Inferior parietal cortex (tissue), 1 donor: ENCODE results near the gene STX10.

ENCODE experiments used
- DNase-seq: peaks from one replicate; pipeline ENCODE4 v3.0.0-alpha.2; 2016; ENCODE audit errors: extremely low spot score

The STX10 gene

DNA sequence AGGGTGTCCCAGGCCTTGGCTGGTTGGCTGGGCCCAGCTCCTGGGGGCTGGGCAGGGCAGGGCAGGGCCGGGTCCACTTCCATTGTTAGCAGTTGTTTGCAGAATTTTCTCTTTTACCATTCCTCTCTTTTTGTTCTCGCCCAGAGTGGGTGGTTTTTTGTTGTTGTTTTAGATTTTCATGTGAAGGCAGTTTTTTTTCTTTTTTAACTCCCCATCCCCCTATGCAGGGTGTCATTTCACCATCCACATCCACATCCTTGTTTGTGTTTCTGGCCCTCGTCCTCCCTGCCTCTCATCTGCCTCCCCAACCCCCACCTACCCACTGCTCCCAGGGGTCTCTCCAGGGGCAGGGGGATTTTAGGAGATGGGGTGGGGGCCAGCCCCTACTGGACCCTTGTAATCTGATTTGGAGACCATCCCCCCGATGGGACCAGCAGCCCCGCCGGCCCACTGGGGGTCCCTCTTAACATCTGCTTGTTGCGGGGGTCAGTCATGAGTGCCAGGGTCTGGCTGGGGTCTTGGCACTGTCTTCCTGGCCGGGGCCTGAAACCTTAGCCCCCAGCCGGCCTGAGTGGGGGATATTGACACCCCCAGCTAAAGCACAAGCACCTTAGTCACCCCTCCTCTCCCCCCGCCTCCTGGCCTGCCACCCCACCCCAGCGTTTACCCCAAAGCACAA, 10.4 kb downstream of the STX10 start:
- DNase-seq = no peak

DNA sequence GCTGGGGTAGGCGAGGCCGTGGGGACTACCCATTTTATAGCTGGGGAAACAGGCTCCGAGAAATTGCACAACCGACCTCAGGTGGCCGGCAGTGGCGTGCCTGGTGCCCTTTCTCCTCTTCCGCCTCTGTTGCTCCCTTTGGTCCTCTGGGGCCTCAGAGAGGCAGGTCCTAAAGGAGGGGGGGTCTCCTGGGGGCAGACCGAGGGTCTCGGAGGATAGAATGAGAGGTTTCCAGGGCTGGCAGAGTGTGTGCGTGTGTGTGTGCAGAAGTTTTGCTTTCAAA, 11.3 kb downstream of the STX10 start:
- DNase-seq = no peak

DNA sequence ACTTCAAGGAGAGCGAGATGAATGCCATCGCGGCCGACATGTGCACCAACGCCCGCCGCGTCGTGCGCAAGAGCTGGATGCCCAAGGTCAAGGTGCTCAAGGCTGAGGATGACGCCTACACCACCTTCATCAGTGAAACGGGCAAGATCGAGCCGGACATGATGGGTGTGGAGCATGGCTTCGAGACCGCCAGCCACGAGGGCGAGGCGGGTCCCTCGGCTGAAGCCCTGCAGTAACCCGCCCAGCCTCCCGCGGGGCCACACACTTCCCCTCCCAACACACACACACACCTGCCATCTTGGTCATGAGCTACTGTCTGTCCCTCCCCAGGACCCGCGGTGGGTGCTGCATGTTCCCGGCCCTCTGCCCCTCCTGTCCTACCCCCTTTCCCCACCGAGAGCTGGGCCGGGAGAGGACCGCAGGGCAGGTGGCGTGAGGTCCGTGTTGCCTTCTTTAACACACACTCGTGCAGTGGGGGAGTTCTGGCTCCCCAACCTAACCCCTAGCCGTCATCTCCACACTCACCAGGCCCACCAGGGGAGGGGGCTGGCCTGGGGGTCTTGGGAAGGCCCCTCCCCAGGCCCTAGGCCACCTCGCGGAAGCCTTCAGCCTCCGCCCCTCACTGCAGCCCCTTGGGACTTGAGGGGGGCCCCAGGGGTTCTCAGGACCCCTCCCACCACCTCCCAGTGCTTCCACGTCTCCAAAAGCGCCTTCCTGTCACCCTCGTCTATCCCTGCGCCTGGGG, 11.8 kb downstream of the STX10 start:
- DNase-seq = no peak

DNA sequence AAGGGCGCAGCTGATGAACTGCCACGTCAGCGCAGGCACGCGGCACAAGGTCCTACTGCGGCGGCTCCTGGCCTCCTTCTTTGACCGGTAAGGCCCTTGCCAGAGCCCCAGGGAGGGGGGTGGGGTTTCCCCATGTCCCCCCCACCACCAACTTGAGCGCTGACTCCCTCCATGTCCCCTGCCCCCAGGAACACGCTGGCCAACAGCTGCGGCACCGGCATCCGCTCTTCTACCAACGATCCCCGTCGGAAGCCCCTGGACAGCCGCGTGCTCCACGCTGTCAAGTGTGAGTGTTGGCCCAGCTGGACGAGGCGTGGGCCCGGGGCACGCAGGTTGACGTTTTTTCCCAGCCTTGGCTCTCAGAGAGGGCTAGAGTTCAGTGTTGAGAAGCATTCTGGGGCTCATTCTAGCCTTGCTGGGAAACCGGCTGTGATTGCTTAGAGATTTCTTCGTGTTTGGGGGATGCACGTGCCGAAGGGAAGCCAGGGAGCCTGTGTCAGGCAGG, 12.8 kb downstream of the STX10 start:
- no peak for DNase-seq

DNA sequence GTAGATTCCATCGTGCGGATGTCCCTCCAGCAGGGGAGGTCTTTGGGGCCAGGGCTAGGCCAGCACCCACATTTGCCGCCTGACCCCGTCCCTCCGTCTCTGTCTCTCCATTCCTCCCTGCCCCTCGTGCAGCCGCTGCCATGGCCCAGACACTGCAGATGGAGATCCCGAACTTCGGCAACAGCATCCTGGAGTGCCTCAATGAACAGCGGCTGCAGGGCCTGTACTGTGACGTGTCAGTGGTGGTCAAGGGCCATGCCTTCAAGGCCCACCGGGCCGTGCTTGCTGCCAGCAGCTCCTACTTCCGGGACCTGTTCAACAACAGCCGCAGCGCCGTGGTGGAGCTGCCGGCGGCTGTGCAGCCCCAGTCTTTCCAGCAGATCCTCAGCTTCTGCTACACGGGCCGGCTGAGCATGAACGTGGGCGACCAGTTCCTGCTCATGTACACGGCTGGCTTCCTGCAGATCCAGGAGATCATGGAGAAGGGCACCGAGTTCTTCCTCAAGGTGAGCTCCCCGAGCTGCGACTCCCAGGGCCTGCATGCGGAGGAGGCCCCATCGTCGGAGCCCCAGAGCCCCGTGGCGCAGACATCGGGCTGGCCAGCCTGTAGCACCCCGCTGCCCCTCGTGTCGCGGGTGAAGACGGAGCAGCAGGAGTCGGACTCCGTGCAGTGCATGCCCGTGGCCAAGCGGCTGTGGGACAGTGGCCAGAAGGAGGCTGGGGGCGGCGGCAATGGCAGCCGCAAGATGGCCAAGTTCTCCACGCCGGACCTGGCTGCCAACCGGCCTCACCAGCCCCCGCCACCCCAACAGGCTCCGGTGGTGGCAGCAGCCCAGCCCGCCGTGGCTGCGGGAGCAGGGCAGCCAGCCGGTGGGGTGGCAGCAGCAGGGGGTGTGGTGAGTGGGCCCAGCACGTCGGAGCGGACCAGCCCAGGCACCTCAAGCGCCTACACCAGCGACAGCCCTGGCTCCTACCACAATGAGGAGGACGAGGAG, 14.8 kb downstream of the STX10 start:
- DNase-seq = no peak

DNA sequence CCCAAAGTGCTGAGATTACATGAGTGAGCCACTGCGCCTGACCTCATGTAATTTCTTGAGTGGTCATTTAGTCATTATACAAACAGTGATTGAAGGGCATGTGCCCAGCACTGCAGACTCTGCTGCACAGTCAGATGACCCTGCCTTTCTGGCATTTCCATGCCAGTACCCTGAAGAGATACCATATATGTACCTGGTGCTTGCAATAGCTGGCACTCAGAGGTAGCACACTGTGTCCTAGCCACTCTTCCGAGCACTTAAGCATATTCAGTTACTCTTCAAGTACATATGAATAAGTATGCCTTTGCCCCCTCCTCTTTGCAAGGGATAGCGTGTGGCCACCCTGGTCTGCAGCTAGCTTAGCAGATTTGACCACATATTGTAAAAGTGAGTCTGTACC, 15.5 kb downstream of the STX10 start:
- no peak for DNase-seq

DNA sequence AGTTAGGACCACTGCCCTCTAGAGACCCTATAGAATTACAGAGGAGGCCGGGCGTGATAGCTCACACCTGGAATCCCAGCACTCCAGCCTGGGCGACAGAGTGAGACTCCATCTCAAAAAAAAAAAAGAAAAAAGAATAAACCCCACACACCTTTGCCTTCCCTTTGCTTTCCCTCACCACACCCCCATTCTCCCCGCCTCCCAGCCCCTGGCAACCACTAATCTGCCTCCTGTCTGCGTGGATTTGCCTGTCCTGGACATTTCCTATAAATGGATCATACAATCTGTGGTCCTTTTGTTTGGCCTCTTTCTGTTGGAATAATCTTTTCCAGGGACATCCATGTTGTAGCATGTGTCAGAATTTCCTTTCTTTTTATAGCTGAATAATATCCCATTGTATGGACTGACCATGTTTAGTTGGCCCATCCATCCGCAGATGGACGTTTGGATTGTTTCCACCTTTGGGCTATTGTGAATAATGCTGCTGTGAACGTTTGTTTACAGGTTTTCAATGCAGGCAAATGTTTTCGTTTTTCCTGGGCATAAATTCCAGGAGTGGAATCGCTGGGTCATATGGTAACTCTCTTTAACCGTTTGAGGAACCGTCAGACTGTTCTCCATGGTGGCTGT, 16.8 kb downstream of the STX10 start:
- DNase-seq = peak; percentile 65

DNA sequence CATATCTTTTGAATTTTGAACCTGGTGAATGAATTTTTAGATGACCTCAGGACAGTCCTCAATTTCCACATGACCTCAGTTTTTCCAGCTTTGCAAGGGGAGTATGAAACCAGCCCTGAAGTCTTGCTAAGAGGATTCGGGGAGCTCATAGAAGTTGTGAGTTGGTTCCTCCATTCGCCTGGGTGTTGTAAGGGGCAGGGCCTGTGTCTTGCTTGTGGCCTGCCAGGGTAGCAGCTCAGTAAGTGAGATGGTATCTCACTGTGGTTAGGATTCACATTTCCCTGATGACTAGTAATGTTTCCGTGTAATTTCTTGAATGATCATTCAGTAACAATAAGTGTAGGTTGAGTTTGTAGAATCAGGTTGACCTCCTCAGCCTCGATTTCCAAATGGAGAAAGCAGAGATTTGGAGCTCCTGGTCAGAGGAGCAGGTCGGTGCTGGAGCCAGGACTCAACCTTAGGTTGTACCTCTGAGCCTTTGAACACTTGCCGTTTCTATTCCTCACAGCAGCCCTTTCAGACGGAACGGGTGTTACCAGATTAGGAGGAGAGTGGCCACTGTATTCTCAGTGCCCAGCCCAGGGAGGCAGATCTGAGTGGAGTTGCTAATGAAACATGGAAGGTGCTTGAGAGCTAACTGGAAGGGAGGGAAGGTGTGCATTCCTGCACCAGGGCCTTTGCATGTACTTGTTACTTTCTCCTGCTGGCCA, 17.5 kb downstream of the STX10 start:
- no peak for DNase-seq

DNA sequence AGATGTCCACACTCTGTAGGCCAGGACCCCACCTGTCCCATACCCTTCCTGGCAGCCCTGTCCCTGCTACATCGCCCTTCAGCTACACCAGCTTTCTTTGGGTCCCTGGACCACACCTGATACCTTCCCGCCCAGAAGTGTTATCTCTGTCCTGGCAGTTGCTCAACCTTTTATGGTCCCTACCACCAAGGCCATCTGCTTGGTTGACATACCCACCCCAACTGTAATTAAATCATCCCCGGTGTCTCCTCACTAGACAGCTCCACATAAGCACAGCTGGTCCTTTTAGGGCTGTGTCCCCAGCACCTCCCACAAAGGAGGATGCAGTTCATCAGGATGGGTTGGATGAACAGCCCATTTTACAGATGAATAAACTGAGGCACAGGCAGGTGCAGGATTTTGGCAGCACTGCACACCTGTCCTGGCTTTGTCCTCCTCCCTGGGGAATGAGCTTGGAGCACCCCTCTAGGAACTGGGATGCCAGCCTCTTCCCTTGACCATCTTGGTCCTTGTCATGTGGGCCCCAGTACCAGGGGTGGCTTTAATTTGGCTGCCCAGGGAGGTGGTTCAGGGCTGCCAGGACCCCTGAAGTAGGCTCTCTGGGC, 19.2 kb downstream of the STX10 start:
- no peak for DNase-seq

DNA sequence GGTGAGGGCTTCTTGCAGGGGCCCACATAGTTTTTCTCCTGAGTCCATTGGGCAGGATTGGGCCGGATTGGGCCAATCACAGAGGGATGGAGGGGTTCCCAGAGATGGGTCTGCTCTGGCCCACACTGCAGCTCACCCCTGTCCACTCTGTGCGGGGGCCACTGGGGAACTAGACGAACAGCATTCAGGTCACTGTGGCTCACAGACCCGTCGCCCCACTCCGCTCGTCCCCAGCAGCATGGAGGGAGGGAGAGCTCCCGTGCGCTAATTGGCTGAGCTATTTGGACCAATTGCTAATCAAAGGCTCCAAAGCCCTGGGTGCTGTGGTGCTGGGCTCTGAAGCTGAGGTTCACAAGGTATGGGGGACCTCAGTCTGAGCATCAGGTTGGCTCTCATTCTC, 20.8 kb downstream of the STX10 start:
- DNase-seq = no peak

DNA sequence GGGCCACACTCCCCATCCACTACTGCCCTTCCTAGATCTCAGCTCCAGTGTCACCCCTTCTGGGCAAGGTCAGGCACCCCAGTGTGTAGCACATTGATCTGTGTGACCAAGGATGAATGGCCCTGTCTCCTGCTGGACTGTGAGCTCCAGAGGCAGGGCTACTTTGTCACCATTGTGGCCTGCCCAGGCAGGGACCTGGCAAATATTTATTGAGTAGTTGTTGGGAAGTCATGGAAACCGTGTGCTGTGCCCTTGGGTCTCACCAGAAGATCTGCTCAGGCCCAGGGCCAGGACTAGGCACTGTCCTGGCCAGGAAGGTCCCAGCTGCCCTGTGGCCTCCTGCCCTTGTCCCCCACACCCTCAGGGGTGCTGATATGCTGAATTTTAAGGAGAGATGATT, 21.6 kb downstream of the STX10 start:
- no peak for DNase-seq

DNA sequence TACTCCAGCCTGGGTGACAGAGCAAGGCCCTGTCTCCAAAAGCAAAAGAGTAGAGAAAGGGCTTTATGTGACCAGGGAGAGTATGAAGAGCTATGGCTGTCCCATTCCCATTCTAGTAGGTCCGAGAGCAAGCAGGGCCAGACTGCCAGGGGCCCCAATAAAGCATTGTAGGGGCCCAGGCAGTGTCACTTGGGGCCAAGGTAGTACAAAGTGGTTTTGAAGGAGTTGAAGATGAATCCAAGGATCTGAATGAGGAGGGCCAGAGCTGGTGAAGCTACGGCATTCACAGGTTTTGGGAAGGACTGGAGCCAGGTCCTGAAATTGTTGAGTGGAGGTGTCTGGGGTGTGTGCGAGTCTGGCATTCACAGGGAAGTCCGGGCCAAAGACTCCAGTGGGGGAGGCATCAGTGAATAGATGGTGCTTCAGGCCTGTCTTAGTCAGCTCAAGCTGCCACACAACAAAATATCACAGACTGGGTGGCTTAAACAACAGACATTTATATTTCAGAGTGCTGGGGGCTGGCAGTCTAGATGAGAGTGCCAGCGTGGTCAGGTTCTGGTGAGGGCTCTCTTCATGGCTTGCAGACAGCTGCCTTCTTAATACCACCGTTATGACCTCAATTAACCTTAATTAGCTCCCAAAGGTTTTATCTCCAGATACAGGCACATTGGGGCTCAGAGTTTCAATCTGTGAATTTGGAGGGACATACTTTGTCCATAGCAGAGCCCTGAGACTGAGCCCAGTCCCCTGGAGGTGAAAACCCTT, 22.2 kb downstream of the STX10 start:
- no peak for DNase-seq

DNA sequence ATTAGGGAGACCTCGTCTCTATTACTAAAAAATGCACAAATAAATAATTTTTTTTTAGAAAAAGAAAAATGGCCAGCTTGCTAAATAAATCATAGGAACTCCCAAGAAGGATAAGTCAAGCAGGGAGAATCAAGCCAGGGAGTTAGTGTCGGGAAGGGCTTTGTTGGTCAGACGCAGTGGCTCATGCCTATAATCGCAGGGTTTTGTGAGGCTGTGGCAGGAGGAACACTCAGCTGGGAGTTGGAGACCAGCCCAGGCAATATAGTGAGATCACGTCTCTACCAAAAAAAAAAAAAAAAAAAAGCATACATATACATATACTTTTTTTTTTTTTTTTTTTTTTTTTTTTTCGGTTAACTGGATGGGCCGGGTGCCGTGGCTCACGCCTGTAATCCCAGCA, 23.1 kb downstream of the STX10 start:
- no peak for DNase-seq

DNA sequence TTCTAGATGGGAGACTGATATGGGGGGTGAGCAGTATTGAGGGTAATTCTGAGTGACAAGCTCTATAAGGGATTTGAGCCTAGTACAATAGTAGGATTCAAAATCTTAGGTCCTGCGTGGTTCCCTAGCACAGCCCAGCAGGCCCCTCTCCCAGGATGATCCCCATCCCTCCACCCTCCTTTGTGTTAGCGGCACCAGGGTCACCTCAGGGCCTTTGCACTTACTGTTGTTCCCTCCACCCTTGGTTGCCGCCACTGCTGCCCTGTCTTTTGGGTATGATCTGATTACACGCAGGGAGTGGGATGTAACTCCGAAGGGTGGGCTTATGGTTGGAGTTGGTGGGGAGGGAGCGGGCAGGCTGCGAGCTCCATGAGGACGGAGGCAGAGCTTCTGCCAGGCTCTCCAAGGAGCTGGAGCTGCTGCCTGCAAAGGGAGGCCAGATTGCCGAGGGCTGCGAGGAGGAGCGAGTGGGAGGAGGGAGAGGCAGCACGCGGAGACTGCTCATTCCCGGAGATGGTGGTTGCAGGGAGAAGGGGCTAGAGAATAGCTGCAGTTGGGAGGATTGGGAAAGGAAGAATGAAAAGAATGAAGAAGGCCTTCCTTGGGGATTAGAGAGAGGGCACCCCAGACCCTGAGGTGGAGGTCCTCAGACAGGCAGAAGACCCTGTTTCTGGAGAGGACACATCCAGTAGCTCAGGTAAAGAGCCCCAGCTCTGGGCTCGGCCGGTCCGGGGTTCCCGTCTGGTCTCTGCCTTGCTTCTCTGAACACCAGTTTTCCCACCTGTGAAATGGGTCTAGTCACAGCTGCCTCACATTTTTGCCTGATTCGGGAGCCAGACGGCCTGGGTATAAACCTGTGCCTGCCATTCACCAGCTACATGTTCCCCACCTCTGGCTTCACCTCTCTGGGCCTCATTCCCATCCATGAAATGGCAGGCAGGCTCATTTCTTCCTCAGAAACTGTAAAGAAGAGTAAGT, 26.9 kb downstream of the STX10 start:
- DNase-seq = no peak

DNA sequence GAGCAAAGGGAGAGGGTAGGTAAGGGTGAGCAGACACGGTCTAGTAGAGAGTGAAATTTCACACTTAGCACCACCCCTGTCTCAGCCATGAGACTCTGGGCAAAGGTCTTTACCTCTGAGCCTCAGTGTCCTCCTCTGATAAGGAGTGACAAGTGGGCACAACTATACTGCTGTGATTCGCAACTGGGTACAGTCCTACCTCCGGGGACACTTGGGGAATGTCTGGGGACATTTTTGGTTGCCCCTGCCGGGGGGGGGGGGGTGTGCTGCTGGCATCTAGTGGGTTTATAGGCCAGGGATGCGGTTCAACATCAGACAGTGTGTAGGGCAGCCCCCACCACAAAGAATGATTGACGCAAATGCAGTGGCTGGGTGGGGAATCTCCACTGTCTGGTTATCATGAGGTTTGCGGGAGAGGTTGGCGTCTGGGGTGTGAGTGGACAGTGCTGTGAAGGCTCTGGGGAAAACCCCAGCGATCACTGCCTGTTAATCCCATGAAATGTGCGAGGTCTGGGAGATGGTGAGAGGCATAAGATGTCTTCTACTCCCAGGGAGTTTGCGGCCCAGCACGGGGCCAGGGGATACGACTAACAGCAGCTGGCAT, 27.8 kb downstream of the STX10 start:
- no peak for DNase-seq

DNA sequence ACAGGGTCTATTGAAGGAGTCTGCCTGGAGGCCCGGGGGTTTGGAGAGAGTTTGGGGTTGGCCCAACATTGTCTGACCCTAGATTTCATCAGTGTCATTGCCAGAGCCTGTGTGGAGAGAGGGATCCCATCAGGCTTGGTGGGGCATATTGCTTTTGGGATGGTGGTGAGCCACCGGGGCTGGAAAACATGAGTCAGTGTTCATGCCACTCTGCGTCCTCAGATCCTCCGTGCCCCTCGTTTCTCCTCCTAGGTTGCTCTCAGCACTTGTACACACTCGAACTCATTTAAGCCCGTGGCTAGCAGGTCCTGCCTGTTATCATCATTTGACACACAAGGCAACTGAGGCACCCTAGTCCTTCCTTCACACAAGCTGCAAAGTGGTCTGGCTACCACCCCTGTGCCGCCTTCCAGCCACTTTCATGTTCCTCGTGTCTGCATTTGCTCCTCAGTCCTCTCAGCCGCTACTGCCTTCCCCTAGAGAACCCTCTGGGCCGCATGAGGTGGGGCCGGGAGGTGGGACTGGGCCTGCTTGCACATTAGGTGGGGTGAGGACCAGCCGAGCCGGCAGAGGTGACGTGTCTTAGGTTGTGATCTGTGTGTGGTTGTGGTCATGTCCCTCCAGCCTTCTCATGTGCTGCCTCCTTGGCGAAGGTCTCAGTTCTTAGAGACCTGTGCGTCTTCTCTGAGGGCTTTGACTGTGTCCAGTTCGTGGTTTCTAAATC, 28.5 kb downstream of the STX10 start:
- DNase-seq = no peak

DNA sequence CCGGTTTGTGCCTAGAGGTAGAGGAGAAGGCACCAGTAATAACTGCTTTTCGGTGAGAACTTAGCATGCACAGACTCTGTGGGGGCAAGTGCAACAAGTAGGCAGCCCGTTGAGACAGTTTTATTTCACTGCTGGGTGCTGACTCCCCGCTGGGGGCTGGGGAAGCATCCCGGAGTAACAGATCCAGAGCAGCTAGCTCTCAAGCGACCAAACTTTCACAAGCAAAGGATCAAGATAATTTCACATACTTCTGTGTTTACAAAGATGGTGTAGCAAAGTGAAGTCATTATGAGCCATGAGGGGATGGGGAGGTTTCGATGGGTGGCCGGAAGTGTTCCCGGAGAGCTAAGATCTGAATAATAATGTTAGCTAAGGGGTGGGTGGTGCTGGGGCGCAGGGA, 29.4 kb downstream of the STX10 start:
- no peak for DNase-seq

DNA sequence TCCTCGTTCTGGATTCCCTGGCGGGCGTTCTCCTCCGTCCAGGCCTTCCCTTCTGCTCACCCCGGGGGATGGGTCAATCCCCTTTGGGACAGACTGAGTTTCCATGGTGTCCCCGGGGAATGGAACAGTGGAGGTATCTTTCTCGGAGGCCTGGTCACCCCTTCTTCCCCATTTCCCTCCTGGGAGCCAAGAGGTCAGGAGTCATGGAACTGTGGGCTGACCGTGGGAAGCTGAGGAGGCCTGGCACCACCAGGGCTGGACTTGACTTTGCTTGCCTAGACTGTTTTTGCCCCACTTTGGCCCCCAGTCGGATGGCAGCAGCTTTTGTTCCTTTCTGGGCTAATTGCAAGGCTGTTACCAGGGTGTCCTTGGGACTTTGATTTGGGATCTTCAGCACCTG, 30.1 kb downstream of the STX10 start:
- DNase-seq = no peak
